WI38 (cell line): ENCODE data around the gene RHCG.
"Not testable (repeated sequence)": the region's sequence is repeated elsewhere in the genome, so short reads cannot be mapped to it uniquely, and the experiment has no call there.

ENCODE experiments used
- H3K4me3 ChIP-seq: 2 replicates; pipeline ENCODE4 v1.5.1; 2011; ENCODE audit warnings: low read depth, mild to moderate bottlenecking, control low read depth, low read length
- CTCF ChIP-seq: IDR thresholded peaks from 2 replicates; pipeline ENCODE4 v1.5.1; 2012; ENCODE audit warnings: low read depth, mild to moderate bottlenecking, control low read depth, low read length

RHCG gene

DNA sequence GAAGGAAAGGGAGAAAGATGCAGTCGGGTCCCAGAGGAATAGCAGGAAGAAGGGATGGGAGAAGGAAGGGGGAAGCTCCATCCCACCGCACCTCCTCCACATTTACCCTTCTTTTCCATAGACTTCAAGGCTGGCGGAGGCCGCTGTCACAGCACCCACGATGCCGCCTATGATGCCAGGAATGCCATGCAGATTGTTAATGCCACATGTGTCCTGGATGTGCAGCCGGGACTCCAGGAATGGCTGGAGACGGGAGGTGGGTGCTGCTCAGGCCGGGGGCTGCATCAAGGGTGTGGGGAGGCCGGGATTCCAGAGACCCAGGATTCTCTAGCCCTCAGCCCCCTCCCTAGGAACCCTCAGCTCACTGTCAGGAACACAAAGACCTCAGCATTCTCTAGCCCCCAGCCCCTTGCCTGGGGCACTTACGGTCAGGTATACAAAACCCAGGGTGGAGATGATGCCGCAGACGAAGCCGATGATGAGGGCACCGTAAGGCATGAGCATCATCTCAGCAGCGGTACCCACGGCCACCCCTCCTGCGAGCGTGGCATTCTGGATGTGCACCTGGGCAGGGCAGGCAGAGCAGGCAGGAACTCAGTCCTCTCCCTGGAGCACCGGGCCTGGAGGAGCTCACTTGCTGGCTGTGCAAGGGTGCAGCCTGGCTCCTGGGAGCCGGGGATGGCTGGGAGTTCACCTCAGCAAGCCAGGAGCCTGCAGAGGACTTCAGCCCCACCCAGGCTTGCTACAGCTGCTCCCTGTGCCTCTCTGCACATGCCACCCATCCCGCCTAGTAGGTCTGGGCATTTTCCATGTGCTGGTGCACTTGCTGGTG is 18.8 kb downstream of the RHCG start:
- no peak overlapping the region for H3K4me3 ChIP-seq
- TF ChIP-seq CTCF, result no peak

DNA sequence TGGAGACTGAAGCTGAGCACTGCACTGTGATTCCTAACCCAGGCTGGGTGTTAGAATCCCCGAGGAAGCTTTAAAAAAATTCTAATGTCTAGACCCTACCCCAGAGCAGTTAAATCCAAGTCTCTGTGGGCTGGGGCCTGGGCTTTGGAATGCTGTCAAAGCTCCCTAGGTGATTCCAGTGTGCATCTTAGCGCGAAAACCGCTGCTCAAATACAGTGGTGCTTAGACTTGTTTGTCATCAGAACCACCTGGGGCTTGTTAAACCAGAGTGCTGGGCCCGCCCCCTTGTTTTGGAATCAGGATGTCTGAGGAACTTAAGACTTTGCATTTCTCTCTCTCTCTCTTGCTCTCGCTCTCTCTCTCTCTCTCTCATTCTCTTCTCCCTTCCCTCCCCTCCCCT is 20.7 kb downstream of the RHCG start:
- H3K4me3 ChIP-seq, result no peak overlapping the region
- no peak for TF ChIP-seq CTCF

- peak; percentile 46 for TF ChIP-seq CTCF
- H3K4me3 ChIP-seq, result no peak overlapping the region
These were observed 23.6 kb downstream of the RHCG start for GRCh38 chr15:89472785-89473256.

GRCh38 chr15:89469426-89470096 is 26.8 kb downstream of the RHCG start:
- H3K4me3 ChIP-seq, result no peak overlapping the region

DNA sequence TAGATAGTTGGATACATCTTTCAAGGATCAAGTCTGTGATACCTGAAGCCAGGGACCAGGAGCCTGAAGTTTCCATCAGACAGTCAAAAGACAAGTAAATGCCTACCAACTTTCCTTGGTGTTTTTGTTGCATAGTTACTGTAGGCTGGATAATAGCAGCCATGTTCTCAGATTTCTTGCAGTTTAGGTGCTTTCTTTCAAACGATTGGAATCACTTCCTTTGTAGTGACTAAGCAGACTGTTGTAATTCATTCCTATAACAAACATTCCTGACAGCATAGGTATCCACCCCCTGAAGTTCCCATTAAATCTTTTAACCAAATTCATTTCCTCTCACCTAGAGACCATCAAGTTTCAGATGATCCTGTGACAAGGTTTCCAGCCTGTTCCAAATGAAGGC is 27.6 kb downstream of the RHCG start:
- H3K4me3 ChIP-seq, result not testable (repeated sequence)

More at GRCh38 chr15:89469426-89470096, 26.8 kb downstream of the RHCG start:
- TF ChIP-seq CTCF, result no peak

DNA sequence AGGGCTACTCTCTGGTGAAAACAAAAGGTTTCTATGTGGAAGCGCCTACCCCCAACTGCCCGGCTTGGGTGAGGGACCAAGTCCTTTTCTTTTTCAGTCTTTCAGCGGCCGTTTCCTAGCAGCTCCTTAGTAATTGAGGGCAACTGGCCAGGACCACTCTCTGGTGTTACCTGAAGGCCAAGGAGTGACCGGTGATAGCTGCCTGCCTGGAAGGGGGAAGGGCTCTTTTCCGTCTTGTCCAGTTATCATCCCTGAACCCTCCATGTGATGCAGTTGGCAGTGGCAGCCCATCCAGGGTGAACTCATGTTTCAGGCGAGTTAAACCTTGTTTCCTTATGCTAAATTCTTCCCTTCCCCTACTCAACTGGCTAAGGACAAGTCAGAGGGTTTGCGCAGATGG is 33.3 kb downstream of the RHCG start:
- H3K4me3 ChIP-seq, result no peak overlapping the region
- no peak for TF ChIP-seq CTCF

DNA sequence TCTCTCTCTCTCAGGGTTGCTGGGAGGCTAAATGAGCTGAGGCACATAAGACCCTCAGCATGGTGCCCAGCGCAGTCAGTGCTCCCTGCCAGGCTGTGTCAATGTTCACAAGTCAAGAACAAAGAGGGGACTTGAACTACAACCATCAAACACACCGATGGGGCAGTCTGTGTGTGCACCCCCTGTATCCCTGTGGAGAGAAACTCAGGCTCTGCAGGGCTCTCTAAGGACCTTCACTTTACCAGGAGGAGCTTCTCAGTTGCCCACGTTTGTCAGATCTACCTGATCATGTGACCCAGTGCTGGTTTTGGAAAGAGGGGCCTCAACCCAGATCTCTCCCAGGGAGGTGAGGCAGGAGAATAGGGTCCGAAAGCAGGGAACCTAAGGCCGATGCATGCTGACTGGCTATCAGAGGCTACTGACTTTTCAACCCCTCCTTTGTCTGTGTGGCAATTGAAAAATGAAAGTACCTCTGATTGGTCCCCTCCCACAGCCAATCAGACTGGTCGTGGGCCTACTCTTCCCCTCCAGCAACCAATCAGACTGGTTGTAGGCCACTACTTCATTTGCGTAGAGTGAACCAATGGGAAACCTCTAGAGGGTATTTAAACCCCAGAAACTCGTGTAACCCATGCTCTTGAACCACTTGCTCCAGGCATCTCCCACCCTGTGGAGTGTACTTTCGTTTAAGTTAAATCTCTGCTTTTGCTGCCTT is 34.0 kb downstream of the RHCG start:
- 0 out of 2 replicates have a peak overlapping the region, but pooled peaks have one; percentile 18 for H3K4me3 ChIP-seq
- no peak for TF ChIP-seq CTCF
